ENCODE data around the gene GPR85. TPM values are rescaled to one million over a fixed set of nuclear protein-coding genes. Genes with fewer than 3 reads are reported as not detected.

Gene GPR85
- total and polyA plus RNA-seq, 2 donors (not counting 1 experiment from before 2014, with no cell fraction given) = 3.0 to 9.2 TPM

DNA sequence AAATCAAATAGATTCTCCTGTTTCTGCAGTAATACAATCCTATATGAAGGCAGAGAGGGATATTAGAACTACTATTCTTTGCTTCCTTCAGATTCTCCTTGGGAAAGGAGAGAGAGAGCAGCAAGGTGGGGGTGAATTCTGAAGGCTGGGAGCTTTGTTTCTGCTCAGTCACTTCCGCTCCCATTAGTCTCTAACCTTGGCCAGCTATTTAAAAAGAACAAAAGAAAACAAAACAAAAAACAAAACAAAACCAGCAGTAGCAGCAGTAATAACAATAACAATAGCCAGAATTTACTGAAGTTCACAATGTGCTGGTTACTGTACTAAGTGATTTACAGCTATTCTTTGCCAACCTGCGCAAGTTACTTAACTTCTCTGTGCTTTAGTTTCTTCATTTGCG lies 9.9 kb downstream of the GPR85 start:
- no peak for TF ChIP-seq EZH2 (IDR thresholded peaks at IDR 0.05; ENCODE audit: low read length, missing control alignments)
- TF ChIP-seq, protein P1, sequence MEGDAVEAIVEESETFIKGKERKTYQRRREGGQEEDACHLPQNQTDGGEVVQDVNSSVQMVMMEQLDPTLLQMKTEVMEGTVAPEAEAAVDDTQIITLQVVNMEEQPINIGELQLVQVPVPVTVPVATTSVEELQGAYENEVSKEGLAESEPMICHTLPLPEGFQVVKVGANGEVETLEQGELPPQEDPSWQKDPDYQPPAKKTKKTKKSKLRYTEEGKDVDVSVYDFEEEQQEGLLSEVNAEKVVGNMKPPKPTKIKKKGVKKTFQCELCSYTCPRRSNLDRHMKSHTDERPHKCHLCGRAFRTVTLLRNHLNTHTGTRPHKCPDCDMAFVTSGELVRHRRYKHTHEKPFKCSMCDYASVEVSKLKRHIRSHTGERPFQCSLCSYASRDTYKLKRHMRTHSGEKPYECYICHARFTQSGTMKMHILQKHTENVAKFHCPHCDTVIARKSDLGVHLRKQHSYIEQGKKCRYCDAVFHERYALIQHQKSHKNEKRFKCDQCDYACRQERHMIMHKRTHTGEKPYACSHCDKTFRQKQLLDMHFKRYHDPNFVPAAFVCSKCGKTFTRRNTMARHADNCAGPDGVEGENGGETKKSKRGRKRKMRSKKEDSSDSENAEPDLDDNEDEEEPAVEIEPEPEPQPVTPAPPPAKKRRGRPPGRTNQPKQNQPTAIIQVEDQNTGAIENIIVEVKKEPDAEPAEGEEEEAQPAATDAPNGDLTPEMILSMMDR (conservative IDR thresholded peaks at IDR 0.05 in 1 of 2, IDR thresholded peaks at IDR 0.05 in 1 of 2; ENCODE audit: low read depth in 1 of 2, low read length in 2 of 2) = no peak
- no peak overlapping the region for H3K4me2 ChIP-seq (ENCODE audit: extremely low read depth, insufficient read depth, low read length)
- no peak overlapping the region for H3K9ac ChIP-seq (ENCODE audit: insufficient read depth, low read length)
- H3K36me3 ChIP-seq (ENCODE audit: control insufficient read depth, insufficient read depth, low read length) = no peaks in the 10 kb centered on the region
- no peaks in the 10 kb centered on the region for H3K27me3 ChIP-seq (ENCODE audit: control insufficient read depth, insufficient read depth, low read length)
- no peak for DNase-seq (ENCODE audit: low read depth in 2 of 2)
- no peak overlapping the region for H3K4me3 ChIP-seq (replicated peaks in 1 of 4; ENCODE audit: control extremely low read depth in 1 of 4, insufficient read depth in 1 of 4, low read depth in 3 of 4, low read length in 4 of 4)
- H3K79me2 ChIP-seq (ENCODE audit: control insufficient read depth, insufficient read depth, low read length) = no peaks in the 10 kb centered on the region
- no peaks in the 10 kb centered on the region for H3K9me3 ChIP-seq (ENCODE audit: control insufficient read depth, insufficient read depth, low read depth, low read length)
- no peaks in the 10 kb centered on the region for H3K4me1 ChIP-seq (ENCODE audit: control insufficient read depth, extremely low read depth, insufficient read depth, low read length)
- H4K20me1 ChIP-seq (ENCODE audit: control insufficient read depth, extremely low read depth, insufficient read depth, low read length) = no peaks in the 10 kb centered on the region
- no peak overlapping the region for H3K27ac ChIP-seq (ENCODE audit: insufficient read depth, low read length)
- H2AFZ ChIP-seq (ENCODE audit: low read length) = no peak overlapping the region

DNA sequence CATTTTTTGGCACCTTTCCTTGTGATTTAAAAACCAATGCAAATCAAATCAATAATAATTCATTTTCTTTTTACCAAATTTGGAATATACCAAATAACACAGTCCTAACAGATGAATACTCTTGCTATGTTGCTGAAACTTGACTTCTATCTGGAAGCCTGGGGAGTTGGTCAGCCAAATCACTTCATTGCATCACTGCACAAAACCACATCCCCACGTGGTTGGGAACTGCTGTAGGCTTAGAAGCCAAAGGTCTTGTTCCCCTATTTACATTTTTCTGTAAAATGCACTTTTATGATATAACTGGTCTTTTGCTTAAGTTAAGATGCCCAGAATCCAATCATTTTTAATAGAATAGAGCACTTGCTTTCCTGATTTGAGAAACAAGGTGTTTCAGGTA lies 15.2 kb downstream of the GPR85 start:
- no peak overlapping the region for H2AFZ ChIP-seq (ENCODE audit: low read length)
- H3K27ac ChIP-seq (ENCODE audit: insufficient read depth, low read length) = no peak overlapping the region
- H3K27me3 ChIP-seq (ENCODE audit: control insufficient read depth, insufficient read depth, low read length) = no peaks in the 10 kb centered on the region
- no peaks in the 10 kb centered on the region for H4K20me1 ChIP-seq (ENCODE audit: control insufficient read depth, extremely low read depth, insufficient read depth, low read length)
- H3K4me3 ChIP-seq (replicated peaks in 1 of 4; ENCODE audit: control extremely low read depth in 1 of 4, insufficient read depth in 1 of 4, low read depth in 3 of 4, low read length in 4 of 4) = no peak overlapping the region
- no peak overlapping the region for H3K4me2 ChIP-seq (ENCODE audit: extremely low read depth, insufficient read depth, low read length)
- H3K79me2 ChIP-seq (ENCODE audit: control insufficient read depth, insufficient read depth, low read length) = no peaks in the 10 kb centered on the region
- DNase-seq (ENCODE audit: low read depth in 2 of 2) = peak; percentile 6 to 84
- no peak for TF ChIP-seq EZH2 (IDR thresholded peaks at IDR 0.05; ENCODE audit: low read length, missing control alignments)
- TF ChIP-seq, protein P1 (conservative IDR thresholded peaks at IDR 0.05 in 1 of 2, IDR thresholded peaks at IDR 0.05 in 1 of 2; ENCODE audit: low read depth in 1 of 2, low read length in 2 of 2) = no peak
- no peaks in the 10 kb centered on the region for H3K36me3 ChIP-seq (ENCODE audit: control insufficient read depth, insufficient read depth, low read length)
- no peaks in the 10 kb centered on the region for H3K9me3 ChIP-seq (ENCODE audit: control insufficient read depth, insufficient read depth, low read depth, low read length)
- H3K4me1 ChIP-seq (ENCODE audit: control insufficient read depth, extremely low read depth, insufficient read depth, low read length) = no peaks in the 10 kb centered on the region
- H3K9ac ChIP-seq (ENCODE audit: insufficient read depth, low read length) = no peak overlapping the region

- Histone ChIP-seq H3K27me3 (ENCODE audit: control insufficient read depth, insufficient read depth, low read length) (no peaks in the 10 kb centered on the region), H3K4me1 (ENCODE audit: control insufficient read depth, extremely low read depth, insufficient read depth, low read length) (no peaks in the 10 kb centered on the region), H4K20me1 (ENCODE audit: control insufficient read depth, extremely low read depth, insufficient read depth, low read length) (no peaks in the 10 kb centered on the region), H2AFZ (ENCODE audit: low read length) (no peak overlapping the region), H3K27ac (ENCODE audit: insufficient read depth, low read length) (no peak overlapping the region), H3K4me3 (replicated peaks in 1 of 4; ENCODE audit: control extremely low read depth in 1 of 4, insufficient read depth in 1 of 4, low read depth in 3 of 4, low read length in 4 of 4) (no peak overlapping the region), H3K9ac (ENCODE audit: insufficient read depth, low read length) (no peak overlapping the region), H3K36me3 (ENCODE audit: control insufficient read depth, insufficient read depth, low read length) (no peaks in the 10 kb centered on the region), H3K4me2 (ENCODE audit: extremely low read depth, insufficient read depth, low read length) (no peak overlapping the region), H3K9me3 (ENCODE audit: control insufficient read depth, insufficient read depth, low read depth, low read length) (no peaks in the 10 kb centered on the region), H3K79me2 (ENCODE audit: control insufficient read depth, insufficient read depth, low read length) (no peaks in the 10 kb centered on the region)
- TF ChIP-seq EZH2 (IDR thresholded peaks at IDR 0.05; ENCODE audit: low read length, missing control alignments) = no peak
- TF ChIP-seq, protein P1 (conservative IDR thresholded peaks at IDR 0.05 in 1 of 2, IDR thresholded peaks at IDR 0.05 in 1 of 2; ENCODE audit: low read depth in 1 of 2, low read length in 2 of 2) = no peak
- no peak for DNase-seq (ENCODE audit: low read depth in 2 of 2)
These were observed 24.1 kb downstream of the GPR85 start for GRCh38 chr7:113062499-113062898.
